ENCODE measurements around the gene GOLGB1.

- TF ChIP-seq, protein P1, sequence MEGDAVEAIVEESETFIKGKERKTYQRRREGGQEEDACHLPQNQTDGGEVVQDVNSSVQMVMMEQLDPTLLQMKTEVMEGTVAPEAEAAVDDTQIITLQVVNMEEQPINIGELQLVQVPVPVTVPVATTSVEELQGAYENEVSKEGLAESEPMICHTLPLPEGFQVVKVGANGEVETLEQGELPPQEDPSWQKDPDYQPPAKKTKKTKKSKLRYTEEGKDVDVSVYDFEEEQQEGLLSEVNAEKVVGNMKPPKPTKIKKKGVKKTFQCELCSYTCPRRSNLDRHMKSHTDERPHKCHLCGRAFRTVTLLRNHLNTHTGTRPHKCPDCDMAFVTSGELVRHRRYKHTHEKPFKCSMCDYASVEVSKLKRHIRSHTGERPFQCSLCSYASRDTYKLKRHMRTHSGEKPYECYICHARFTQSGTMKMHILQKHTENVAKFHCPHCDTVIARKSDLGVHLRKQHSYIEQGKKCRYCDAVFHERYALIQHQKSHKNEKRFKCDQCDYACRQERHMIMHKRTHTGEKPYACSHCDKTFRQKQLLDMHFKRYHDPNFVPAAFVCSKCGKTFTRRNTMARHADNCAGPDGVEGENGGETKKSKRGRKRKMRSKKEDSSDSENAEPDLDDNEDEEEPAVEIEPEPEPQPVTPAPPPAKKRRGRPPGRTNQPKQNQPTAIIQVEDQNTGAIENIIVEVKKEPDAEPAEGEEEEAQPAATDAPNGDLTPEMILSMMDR (IDR thresholded peaks at IDR 0.05; ENCODE audit: insufficient read depth, low read depth, low read length) = no peak
- no peak for TF ChIP-seq EZH2 (IDR thresholded peaks at IDR 0.05; ENCODE audit: insufficient read depth, low read length)
These were observed 104.5 kb downstream of the GOLGB1 start for GRCh38 chr3:121645054-121645453.

Data from astrocyte (in vitro differentiated cells and primary cell).